ENCODE data around the gene PLEKHN1. TPM values are rescaled to one million over a fixed set of nuclear protein-coding genes. Genes with fewer than 3 reads are reported as not detected.
A peak's percentile ranks its signal among the peaks of the same experiment; 100 is the strongest.
"Not testable (repeated sequence)": the region's sequence is repeated elsewhere in the genome, so short reads cannot be mapped to it uniquely, and the experiment has no call there.

Gene PLEKHN1
- total RNA-seq, 1 experiment from 2014 or later: 0.11 TPM

DNA sequence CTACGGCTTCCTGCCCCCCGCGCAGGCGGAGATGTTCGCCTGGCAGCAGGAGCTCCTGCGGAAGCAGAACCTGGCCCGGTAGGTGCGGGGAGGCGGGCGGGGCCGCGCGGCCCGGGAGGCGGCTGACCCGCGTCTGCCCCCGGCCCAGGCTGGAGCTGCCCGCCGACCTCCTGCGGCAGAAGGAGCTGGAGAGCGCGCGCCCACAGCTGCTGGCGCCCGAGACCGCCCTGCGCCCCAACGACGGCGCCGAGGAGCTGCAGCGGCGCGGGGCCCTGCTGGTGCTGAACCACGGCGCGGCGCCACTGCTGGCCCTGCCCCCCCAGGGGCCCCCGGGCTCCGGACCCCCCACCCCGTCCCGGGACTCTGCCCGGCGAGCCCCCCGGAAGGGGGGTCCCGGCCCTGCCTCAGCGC lies 23.9 kb upstream of the PLEKHN1 start:
- peak; percentile 69 for DNase-seq (ENCODE audit: low read depth)

DNA sequence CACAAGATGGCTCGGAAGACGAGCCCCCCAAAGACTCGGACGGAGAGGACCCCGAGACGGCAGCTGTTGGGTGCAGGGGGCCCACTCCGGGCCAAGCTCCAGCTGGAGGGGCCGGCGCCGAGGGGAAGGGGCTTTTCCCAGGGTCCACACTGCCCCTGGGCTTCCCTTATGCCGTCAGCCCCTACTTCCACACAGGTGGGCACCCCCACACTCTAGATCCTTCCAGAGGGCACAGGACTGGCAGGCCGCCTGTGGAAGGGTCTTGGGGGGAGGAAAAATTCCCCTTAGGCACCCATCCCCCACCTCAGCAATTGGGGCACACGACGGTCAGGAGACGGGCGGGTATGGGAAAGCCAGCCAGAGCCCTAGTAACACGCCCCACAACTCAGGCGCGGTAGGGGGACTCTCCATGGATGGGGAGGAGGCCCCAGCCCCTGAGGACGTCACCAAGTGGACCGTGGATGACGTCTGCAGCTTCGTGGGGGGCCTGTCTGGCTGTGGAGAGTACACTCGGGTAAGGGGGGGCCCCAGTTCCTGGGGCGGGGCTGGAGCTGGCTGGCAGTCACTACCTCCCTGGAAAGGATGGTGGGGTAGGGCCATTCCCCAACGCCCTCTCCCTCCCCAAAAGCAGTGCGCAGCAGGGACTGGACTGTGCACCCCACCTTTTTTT lies 23.3 kb upstream of the PLEKHN1 start:
- peak; percentile 88 for DNase-seq (ENCODE audit: low read depth)

DNA sequence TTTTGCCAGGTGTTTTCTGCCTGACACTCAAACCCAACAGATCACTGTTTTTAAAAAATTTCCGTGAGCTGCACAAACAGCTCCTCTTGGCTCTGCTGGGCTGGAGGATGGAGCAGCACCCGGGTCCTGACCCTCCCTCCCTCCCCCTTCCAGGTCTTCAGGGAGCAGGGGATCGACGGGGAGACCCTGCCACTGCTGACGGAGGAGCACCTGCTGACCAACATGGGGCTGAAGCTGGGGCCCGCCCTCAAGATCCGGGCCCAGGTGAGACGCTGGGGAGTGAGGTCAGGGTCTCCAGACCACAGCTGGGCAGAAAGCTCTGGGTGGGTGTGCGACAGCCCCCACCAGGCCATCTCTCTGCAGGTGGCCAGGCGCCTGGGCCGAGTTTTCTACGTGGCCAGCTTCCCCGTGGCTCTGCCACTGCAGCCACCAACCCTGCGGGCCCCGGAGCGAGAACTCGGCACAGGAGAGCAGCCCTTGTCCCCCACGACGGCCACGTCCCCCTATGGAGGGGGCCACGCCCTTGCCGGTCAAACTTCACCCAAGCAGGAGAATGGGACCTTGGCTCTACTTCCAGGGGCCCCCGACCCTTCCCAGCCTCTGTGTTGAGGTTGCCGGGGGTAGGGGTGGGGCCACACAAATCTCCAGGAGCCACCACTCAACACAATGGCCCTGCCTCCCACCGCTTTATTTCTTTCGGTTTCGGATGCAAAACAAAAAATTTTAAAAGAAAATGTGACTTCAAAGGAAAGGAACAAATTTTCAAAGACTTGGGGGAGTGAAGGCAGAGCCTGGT lies 22.5 kb upstream of the PLEKHN1 start:
- no peak for DNase-seq (ENCODE audit: low read depth)

DNA sequence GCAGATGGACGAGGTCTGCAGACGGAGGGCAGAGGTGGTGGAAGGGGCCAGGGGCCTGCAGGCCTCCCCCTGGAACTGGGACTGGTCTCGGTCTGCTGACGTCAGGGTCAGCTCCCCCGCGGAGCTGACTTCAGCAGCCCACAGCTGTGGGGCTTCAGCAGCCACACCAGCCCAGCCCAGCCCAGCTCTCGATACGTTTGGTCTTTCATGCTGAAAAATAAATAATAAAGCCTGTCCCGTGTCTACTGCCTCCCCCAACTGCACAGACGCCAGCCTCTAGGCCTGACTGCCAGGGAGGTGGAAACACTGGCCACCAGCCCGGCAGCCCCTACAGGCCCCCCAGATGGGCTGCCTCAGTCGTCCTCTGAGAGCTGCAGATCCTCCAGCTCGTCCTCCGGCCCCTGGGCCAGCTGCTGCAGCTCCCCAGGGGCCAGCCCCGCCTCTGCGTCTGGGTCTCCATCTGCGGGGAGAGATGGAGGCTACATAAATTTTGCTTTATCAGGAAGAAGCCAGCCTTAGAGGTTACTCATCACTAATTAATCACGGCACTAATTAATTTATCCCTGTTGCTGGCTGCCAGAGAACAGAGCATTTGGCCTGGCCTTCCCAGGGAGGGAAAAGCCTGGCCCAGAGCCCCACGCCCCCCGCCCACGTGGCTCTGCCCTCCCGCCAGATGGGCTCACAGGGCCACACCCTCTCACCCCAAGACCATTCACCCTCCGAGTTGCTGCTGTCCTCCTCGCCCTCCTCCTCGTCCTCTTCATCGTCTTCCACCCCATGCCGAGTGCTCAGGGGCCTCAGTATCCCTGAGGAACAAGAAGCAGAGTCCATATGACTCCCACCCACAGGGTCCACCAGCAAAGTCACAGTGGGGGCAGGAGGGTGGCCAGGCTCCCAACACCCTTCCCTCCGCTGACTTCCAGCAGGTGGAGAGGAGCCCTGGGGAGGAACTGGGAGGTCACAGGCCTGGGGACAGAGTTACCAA lies 21.6 kb upstream of the PLEKHN1 start:
- peak; percentile 84 for DNase-seq (ENCODE audit: low read depth)

DNA sequence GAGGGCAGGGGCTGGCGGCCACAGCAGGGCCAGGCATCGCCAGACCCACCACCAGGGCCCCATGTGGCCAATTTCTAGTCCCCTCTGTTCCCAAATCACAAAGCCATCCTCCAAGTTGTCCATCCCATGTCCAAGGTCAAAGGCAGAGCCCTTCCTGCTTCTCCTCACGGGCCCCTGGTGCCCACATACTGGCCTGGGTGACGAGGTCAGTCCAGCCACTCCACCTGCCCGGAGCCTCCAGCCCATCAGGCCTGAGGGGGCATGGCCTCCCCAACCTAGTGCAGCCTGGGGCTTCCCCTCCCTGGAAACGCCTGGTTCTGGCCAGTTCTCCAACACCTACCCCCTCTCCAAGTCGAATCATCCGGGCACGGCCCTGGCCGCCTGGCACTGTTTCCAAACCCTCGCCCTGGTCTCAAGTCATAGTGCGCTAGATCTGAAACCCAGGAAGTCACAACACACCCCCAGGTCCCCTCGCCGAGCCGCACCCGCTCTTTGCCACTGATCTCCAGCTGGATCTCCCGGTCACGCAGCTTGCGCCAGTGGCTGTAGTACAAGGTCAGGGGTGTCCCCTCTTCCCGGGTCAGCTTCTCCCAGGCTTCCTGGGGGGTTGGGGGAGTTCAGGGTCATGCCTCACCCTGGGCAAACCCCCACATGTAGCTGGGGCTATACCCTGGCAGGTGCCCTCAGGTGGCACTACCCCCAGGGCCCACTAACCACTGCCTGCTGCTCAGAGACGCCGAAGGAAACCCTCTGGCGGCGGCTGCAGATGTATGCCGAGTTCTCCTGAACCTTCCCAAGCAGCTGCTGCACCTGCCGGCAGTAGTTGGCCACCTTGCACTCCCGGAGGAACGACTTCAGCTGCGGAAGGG lies 20.4 kb upstream of the PLEKHN1 start:
- no peak for DNase-seq (ENCODE audit: low read depth)

DNA sequence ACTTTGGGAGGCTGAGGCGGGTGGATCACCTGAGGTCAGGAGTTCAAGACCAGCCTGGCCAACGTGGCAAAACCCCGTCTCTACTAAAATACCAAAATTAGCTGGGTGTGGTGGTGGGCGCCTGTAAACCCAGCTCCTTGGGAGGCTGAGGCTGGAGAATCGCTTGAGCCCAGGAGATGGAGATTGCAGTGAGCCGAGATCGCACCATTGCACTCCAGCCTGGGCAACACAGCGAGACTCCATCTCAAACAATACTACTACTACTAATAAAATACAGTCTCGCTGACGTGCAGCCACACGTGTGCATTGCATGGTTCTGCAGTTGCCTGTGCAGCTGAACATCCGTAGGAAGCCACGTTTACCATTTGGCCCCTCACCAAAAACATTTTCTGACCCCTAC lies 19.5 kb upstream of the PLEKHN1 start:
- DNase-seq (ENCODE audit: low read depth): not testable (repeated sequence)

DNA sequence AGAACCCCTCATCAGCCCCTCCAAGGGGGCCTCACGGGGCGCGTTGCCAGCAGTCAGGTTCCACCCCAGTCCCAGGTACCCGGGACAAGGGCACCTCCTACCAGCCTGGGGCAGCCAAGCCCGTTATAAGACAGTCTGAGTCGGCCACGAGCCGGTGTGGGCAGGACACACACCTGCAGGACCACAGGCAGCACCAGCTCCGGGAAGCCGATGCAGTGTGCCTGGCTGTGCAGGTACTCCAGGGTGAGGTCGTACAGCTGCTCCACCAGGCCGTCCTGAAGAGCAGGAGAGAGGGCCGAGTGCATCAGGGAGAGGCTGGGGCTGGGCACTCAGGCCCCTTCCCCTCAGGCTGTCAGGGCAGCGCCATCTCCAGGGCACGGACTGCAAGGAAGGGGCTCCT lies 18.3 kb upstream of the PLEKHN1 start:
- DNase-seq (ENCODE audit: low read depth): no peak

DNA sequence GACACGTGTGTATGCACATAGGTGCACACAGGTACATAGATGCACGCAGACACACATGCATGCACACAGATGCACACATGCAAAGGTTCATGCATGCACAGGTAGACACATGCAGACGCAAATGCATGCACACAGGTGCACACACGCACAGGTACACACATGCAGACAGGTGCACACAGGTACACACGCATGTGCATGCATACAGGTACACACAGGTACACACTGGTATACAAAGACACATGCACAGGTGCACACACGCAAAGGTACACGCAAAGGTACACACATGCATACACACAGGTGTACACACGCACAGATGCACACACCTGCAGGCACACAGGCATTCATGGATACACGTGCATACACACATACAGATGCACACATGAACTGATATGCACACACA lies 16.0 kb upstream of the PLEKHN1 start:
- DNase-seq (ENCODE audit: low read depth): no peak

DNA sequence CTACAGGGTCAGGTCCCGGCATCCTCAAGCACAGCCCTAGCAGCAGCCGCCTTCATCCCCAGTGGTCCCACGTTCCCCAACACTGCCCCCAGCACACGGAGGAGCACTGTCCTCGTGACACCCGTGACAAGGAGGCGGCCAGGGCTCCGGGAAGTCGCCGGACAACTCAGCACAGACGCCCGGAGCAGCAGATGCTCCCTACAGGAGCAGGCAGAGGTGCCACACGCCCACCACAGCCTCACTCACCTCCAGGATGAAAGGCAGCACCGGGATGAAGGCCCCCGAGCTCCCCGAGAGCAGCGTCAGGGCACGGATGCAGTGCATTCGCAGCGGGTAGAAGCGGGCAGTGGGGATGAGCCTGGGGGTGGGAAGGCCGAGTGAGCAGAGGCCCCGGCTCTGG lies 15.4 kb upstream of the PLEKHN1 start:
- DNase-seq (ENCODE audit: low read depth): no peak

DNA sequence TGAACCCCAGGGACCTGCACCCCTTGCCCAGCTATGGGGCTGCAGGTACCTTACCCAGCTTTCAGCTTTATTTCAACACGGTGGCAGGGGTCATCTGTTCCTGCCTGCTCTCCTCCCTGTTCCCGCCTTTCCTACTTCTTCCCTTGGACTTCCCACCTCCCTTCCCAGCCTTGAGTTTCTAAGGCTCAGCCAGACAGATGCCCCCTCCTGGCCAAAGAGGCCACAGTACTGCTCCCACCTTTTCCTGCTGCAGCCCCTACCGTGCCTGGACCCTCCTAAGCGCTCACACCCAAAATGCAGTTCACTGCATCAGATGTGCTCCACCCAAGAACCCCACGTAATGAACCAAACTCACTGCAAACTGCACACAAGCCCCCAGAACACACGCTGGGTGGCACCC lies 14.9 kb upstream of the PLEKHN1 start:
- no peak for DNase-seq (ENCODE audit: low read depth)

DNA sequence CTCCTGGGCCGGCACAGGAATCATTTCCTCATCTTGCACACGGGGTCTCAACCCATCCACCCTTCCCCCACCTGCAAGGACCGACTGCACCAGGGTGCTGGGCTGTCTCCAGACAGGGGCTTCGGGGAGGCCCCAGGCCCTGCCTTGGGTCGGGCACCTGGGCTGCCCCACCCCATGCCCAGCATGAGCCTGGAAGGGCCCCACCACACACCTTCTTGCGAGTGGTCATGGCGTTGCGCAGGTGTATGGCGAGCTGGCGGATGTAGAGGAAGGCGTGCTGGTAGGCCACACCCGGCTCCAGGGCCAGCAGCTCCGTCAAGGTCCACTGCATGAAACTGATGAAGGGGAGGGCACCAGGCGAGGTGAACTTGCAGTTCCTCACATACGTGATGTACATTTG lies 14.1 kb upstream of the PLEKHN1 start:
- no peak for DNase-seq (ENCODE audit: low read depth)

DNA sequence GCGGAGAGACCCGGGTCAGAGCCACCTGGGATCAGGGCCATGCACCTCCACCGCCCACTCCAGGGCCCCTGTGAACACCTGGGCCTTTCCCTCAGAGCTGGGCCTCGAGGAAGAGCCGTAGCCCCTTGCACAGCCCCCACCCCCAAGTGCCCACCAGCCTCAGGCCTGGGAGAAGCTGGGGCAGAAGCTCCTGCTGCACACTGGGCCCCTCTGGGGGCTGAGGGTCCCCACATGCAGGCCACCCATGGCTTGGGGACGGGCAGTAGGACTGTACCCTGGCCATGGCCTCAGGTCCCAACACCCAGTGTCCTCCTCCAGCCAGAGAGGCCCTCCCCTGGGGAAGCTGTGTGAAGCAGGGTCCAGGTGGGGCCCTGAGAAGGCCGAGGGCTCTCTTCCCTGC lies 13.7 kb upstream of the PLEKHN1 start:
- DNase-seq (ENCODE audit: low read depth): no peak

DNA sequence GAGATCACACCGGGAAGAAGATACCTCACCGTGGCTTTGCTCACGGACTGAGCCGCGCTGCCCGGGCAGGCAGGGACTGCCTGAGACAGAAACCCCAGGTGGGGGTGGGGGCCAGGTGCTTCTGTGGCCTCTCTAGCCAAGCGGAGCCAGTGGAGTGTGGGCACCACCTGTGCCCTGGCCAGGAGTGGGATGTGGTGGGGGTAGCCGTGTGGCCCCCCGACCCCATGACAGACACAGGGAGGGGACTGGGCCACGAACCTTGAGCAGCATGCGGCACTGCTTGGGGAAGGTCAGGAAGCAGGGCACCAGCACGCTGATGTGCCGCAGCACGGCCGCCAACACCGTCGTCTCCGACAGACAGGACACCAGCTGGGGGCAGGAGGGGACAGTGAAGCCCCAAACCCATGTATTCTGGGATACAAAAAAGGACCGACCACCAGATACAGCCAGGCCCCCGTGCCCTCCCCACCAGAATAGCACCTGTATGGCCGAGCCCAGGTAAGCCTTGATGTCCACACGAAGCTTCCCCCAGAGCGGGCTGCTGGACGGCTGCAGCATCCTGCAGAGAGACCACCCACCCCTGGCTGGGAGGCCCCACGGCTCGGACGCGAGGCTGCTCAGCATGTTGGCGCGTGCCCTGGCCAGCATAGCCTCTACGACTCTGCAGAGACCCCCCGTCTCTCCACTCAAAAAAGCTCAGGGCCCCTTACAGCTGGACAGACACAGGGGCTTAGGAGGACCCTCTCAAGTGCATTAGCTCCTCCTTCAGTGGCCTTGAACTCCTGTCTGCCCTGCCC lies 12.6 kb upstream of the PLEKHN1 start:
- no peak for DNase-seq (ENCODE audit: low read depth)

DNA sequence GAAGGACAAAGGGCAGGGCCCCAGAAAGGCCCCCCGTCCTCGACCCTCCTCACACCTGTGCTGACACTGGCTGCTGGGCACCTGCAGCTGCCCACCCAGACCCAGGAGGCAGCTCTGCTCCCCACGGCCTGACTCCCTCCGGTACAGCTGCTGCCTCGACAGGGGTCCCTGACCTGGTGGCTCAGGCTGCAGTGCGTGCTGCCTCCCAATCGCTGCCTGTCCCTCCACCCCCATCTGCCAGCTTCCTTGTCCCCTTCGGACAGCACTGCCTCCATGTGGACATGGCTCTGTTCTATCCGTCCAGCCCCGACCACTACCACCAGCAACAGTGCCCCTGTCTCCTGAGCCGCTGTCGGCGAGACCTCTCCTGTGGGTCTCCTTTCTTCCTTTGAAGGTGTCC lies 11.4 kb upstream of the PLEKHN1 start:
- DNase-seq (ENCODE audit: low read depth): no peak

DNA sequence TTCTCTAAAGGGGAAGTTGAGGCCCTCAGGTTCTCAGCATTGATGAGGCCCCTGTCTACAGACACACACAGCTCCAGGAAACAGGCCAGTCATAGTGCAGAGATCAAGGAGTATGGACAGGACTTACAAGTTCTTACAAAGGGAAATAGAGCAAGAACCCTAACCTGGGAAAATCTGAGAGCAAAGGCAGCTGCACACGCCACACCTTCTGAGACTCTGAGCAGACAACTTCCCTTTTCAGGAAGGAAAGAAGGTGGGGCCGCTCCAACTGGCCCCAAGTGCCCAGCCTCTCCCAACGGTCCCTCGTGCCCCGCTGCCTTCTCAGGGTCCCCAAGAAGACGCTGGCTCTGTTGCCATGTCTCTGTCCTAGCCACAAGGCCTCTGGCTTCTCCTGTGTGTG lies 10.8 kb upstream of the PLEKHN1 start:
- no peak for DNase-seq (ENCODE audit: low read depth)

DNA sequence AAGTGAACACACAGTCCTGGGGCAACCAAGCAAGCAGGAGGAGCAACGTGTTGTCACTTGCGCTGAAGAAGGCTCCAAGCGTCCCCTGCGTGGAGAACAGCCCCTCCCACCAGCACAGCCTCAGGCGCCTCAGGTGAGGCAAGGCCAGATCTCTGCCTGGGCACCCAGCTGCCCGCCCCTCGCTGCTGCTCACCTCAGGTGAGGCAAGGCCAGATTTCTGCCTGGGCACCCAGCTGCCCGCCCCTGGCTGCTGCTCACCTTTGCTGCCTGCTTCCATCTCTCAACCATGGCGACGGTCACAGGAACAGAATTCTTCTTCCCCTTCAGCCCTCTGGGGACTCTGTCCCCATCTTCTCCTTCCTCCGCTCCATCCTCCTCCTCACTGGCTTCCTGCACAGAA lies 9.6 kb upstream of the PLEKHN1 start:
- DNase-seq (ENCODE audit: low read depth): no peak

DNA sequence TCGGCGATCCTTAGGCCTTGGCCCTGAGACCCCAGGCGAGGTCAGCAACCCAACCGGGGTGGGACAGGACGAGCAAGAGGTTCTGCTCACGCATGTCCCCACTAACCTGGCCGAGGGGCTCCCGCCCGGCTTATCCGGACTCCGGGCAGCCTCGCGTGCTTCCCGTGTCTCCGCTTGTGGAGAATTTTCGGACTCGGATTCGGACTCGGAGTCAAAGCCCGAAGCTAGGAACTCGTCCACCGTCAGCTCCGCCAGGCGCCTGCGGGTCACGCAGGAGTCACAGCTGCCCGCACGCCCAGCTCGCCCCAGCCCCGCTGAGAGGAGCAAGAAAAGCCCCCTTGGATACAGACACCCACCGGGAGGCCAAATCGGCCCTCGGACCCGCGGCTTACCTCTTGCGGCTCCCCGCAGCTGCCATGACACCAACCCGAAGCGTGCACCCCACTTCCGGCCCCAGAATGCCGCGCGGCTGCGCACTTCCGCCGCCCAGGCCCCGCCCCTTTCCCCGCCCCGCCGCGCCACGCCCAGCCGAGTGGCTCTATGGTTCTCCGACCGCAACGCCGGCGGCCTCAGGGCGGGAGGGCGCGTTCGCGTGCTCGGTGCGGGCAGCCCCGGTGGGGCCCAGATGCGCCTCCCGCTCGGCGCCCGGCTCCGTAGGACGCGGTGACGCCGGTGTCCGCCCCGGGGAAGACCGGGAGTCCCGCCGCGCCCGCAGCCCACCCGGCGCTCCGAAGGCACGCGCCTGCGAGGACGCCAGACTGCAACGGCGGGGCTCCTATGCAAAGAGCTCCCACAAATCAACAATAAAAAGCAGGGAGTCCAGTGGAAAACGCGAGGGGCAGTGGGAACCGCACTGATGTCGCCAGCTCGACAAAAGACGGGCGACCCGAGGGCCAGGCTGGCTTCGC lies 7.2 kb upstream of the PLEKHN1 start, which contains the start of gene NOC2L:
Gene NOC2L, minus strand, starts transcription at position 434 of the 908 bp plus-strand sequence. Its CDS starts 16 bp downstream, at position 418.
- peak; percentile 96 for DNase-seq (ENCODE audit: low read depth)

DNA sequence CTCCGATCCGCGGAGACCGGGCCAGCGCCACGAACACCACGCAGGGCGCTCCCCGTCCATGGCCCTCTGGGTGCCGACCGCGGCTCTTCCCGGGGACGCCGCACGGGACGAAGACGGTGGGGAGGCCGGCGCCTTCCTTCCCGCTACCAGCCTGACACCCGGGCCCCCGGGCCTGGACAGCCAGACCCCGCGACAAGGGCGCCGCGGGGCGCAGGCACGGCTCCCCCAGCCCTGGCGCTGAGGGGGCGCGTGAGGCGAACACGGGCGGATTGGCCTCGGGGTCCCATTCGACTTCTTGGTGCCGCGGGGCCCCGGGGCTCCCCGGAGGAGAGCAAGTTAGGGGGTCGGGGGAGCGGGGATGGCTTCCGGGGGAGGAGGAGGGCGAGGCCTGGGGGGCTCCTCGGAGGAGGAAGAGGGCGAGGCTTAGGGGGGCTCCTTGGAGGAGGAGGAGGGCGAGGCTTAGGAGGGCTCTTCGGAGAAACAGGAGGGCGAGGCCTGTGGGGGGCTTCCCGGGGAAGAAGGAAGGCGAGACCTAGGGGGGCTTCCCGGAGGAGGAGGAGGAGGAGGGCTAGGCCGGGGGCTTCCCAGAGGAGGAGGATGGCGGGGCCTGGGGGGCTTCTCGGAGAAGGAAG lies 6.4 kb upstream of the PLEKHN1 start:
- no peak for DNase-seq (ENCODE audit: low read depth)

Data from Daoy (cell line).